Heart left ventricle (tissue), 13 donors: ENCODE results near the gene FAM89B.

ENCODE experiments used
- POLR2A ChIP-seq, 2 donors: fragments of 450-650 bp; IDR thresholded peaks; one replicate each; pipeline ENCODE4 v1.6.1; 2017; ENCODE audit warnings: antibody characterized with exemption in 2 of 2, mild to moderate bottlenecking in 2 of 2, moderate library complexity in 2 of 2
- TF ChIP-seq, protein P1 (sequence below), 12 donors: fragments of 200-600 bp; sonication (generic) in 4 of 12; IDR thresholded peaks; one replicate each; pipeline versions ENCODE4 v1.5.0 to v1.8.0; 2018 to 2022; ENCODE audit warnings: antibody characterized with exemption in 12 of 12, mild to moderate bottlenecking in 5 of 12
- donor health status: ischemic (EF 13 %, LVEDD 7.1; RV severe dilation, severe dysfunction).
- donor health status: DM: no; HTN: yes; CAD: no.
- donor health status: DM: no; HTN: no; CAD: no.
- donor health status: ischemic (EF 25% LVEDD 6.9; RV normal size, moderate dysfunction).
- donor health status: ischemic (EF 25% LVEDD 5.7; RV mildly dilated, moderate dysfunction).
- donor health status: ischemic (EF 35%, LVEDD 5.7; RV mildly dilated, moderate dysfunction).
- donor health status: nonischemic (EF 11% LVEDD 7.7; RV severe dilation, severe dysfunction).
- donor health status: DM: yes; HTN: yes; CAD: no.
- donor health status: PGD.
- donor health status: ischemic (EF 29% LVEDD 5.4; RV normal size, mild dysfunction).
- donor health status: nonischemic (EF 23%, LVEDD 6.1; RV moderate dilation, normal function).

DNA sequence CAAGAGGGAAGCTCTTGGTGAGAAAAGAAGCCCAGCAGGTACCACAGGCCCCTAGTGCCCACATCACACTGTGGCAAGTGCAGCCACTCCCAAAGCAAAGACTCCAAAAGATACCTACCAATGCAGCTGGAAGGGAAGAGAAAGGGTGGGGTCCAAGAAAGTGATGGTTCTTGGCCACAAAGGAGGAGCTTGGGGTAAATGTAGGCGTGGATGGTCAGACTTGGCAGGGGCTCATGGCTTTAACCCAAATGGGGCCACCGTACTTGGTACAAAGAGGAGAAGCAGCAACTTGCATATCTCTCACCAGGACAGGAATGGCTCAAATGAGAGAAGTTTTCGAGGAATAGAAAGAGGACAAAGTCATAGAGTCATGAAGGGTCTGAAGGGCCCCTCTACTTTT lies 36.9 kb downstream of the FAM89B start:
- TF ChIP-seq, protein P1, sequence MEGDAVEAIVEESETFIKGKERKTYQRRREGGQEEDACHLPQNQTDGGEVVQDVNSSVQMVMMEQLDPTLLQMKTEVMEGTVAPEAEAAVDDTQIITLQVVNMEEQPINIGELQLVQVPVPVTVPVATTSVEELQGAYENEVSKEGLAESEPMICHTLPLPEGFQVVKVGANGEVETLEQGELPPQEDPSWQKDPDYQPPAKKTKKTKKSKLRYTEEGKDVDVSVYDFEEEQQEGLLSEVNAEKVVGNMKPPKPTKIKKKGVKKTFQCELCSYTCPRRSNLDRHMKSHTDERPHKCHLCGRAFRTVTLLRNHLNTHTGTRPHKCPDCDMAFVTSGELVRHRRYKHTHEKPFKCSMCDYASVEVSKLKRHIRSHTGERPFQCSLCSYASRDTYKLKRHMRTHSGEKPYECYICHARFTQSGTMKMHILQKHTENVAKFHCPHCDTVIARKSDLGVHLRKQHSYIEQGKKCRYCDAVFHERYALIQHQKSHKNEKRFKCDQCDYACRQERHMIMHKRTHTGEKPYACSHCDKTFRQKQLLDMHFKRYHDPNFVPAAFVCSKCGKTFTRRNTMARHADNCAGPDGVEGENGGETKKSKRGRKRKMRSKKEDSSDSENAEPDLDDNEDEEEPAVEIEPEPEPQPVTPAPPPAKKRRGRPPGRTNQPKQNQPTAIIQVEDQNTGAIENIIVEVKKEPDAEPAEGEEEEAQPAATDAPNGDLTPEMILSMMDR (IDR thresholded peaks at IDR 0.05): no peak
- no peak for TF ChIP-seq POLR2A (IDR thresholded peaks at IDR 0.05)
